ENCODE data around the gene ANKRD42.

GRCh38 chr11:83292709-83293456 is 99.4 kb downstream of the ANKRD42 start:
- TF ChIP-seq CTCF (IDR thresholded peaks at IDR 0.05; ENCODE audit: extremely low read depth in 1 of 2, insufficient read depth in 1 of 2, low read depth in 1 of 2, low read length in 2 of 2) = peak; percentile 57 to 70
- no peak for TF ChIP-seq EZH2 (IDR thresholded peaks at IDR 0.05; ENCODE audit: borderline replicate concordance, low read depth, low read length, severe bottlenecking)
- no peak for TF ChIP-seq POLR2AphosphoS5 (IDR thresholded peaks at IDR 0.05; ENCODE audit: insufficient read depth, low read depth, low read length)
- no peak for TF ChIP-seq JUN (IDR thresholded peaks at IDR 0.05; ENCODE audit: borderline replicate concordance, insufficient read depth, insufficient read length, low read depth)
- TF ChIP-seq POLR2A (IDR thresholded peaks at IDR 0.05; ENCODE audit: low read depth, low read length) = no peak
- TF ChIP-seq MYC (IDR thresholded peaks at IDR 0.05; ENCODE audit: low read depth, low read length) = no peak
- no peak for TF ChIP-seq MAX (IDR thresholded peaks at IDR 0.05; ENCODE audit: insufficient read depth, insufficient read length)
- TF ChIP-seq GATA2 (IDR thresholded peaks at IDR 0.05; ENCODE audit: insufficient read depth, insufficient read length, low read depth, low read length) = no peak
- TF ChIP-seq FOS (IDR thresholded peaks at IDR 0.05; ENCODE audit: borderline replicate concordance, insufficient read depth, low read length) = no peak
